Type B pancreatic cell (in vitro differentiated cells): ENCODE data around the gene PRRG2. TPM values are rescaled to one million over a fixed set of nuclear protein-coding genes. Genes with fewer than 3 reads are reported as not detected.

Experiments used
- DNase-seq: peaks from one replicate; pipeline ENCODE4 v3.0.0; 2021; ENCODE audit warnings: mixed read lengths; ENCODE audit not compliant: unreplicated experiment; ENCODE audit errors: extremely low spot score
- H3K27ac Mint-ChIP-seq: 2 replicates; pipeline ENCODE4 v1.8.0; 2021; ENCODE audit warnings: mild to moderate bottlenecking, mixed read lengths
- H3K27me3 Mint-ChIP-seq: 2 replicates; pipeline ENCODE4 v1.8.0; 2021; ENCODE audit warnings: mixed read lengths
- H3K36me3 Mint-ChIP-seq: 2 replicates; pipeline ENCODE4 v1.8.0; 2021; ENCODE audit warnings: mixed read lengths
- H3K4me1 Mint-ChIP-seq: one replicate; pipeline ENCODE4 v1.8.0; 2021; ENCODE audit warnings: mixed read lengths; ENCODE audit not compliant: unreplicated experiment
- H3K4me3 Mint-ChIP-seq: 2 replicates; pipeline ENCODE4 v1.8.0; 2021; ENCODE audit warnings: mild to moderate bottlenecking, mixed read lengths
- H3K9me3 Mint-ChIP-seq: 2 replicates; pipeline ENCODE4 v1.8.0; 2021; ENCODE audit warnings: mixed read lengths
- CTCF ChIP-seq: fragments of 200-600 bp; sonication (generic); conservative IDR thresholded peaks from 2 replicates; pipeline ENCODE4 v1.5.0; 2021; ENCODE audit warnings: antibody characterized with exemption, mild to moderate bottlenecking
- total RNA-seq: library from RNA; stranded (reverse); gene quantifications from 2 replicates; pipeline ENCODE4 v1.2.1, GENCODE V29; 2021; ENCODE audit warnings: low replicate concordance

The PRRG2 gene
- total RNA-seq, 1 donor from 2014 or later = 5.1 TPM

- H3K27ac Mint-ChIP-seq = no peak overlapping the region
- DNase-seq = no peak
- peaks cover 20% of the 10 kb centered on the region for H3K4me1 Mint-ChIP-seq
- no peak for TF ChIP-seq CTCF
- no peaks in the 10 kb centered on the region for H3K27me3 Mint-ChIP-seq
- no peaks in the 10 kb centered on the region for H3K9me3 Mint-ChIP-seq
- peaks cover 7% of the 10 kb centered on the region for H3K36me3 Mint-ChIP-seq
- no peak overlapping the region for H3K4me3 Mint-ChIP-seq
These were observed 6.8 kb upstream of the PRRG2 start for GRCh38 chr19:49574206-49574755.

GRCh38 chr19:49579193-49579592, 1.9 kb upstream of the PRRG2 start:
- Mint-ChIP-seq H3K27ac (no peak overlapping the region), H3K27me3 (no peaks in the 10 kb centered on the region), H3K36me3 (peaks cover under 1% of the 10 kb centered on the region), H3K9me3 (no peaks in the 10 kb centered on the region), H3K4me3 (peak overlapping the region; percentile 96), H3K4me1 (peaks cover 23% of the 10 kb centered on the region)
- no peak for TF ChIP-seq CTCF
- DNase-seq = no peak

GRCh38 chr19:49579947-49580263, 1.2 kb upstream of the PRRG2 start:
- no peak for DNase-seq
- peak overlapping the region; percentile 96 for H3K4me3 Mint-ChIP-seq
- no peaks in the 10 kb centered on the region for H3K36me3 Mint-ChIP-seq
- H3K9me3 Mint-ChIP-seq = no peaks in the 10 kb centered on the region
- H3K27me3 Mint-ChIP-seq = no peaks in the 10 kb centered on the region
- no peak for TF ChIP-seq CTCF
- peak overlapping the region; percentile 85 for H3K27ac Mint-ChIP-seq
- H3K4me1 Mint-ChIP-seq = peaks cover 23% of the 10 kb centered on the region

- Mint-ChIP-seq H3K27me3 (no peaks in the 10 kb centered on the region), H3K36me3 (no peaks in the 10 kb centered on the region), H3K9me3 (no peaks in the 10 kb centered on the region), H3K27ac (peak within 1 kb of the TSS; percentile 85), H3K4me1 (peaks cover 23% of the 10 kb centered on the region), H3K4me3 (peak within 1 kb of the TSS; percentile 96)
- TF ChIP-seq CTCF = no peak
- DNase-seq = peak; percentile 94
These were observed 681 bp upstream of the PRRG2 start, which contains the start of gene NOSIP for GRCh38 chr19:49580264-49581006. Gene NOSIP, minus strand, starts transcription at chr19:49580556. Its CDS starts 19,865 bp downstream, at chr19:49560691.

- TF ChIP-seq CTCF = no peak
- Mint-ChIP-seq H3K27ac (no peak overlapping the region), H3K27me3 (no peaks in the 10 kb centered on the region), H3K4me1 (peaks cover 18% of the 10 kb centered on the region), H3K36me3 (no peaks in the 10 kb centered on the region), H3K4me3 (no peak overlapping the region), H3K9me3 (no peaks in the 10 kb centered on the region)
- DNase-seq = no peak
These were observed 2.1 kb downstream of the PRRG2 start for GRCh38 chr19:49583239-49583638.
